IPS-20b (cell line): ENCODE results near the gene LUC7L.
"Not testable (repeated sequence)": the region's sequence is repeated elsewhere in the genome, so short reads cannot be mapped to it uniquely, and the experiment has no call there.

ENCODE experiments used
- H3K27ac ChIP-seq: one replicate; pipeline ENCODE4 v1.5.1; 2013; ENCODE audit warnings: low read length
- H3K27me3 ChIP-seq: 2 replicates; pipeline ENCODE4 v1.6.1; 2013; ENCODE audit warnings: mild to moderate bottlenecking, low read length, inconsistent platforms; ENCODE audit not compliant: insufficient read depth
- H3K36me3 ChIP-seq: 2 replicates; pipeline ENCODE4 v1.6.1; 2013; ENCODE audit warnings: low read depth, mild to moderate bottlenecking, inconsistent platforms, low read length, moderate library complexity; ENCODE audit not compliant: insufficient read depth
- H3K4me1 ChIP-seq: 2 replicates; pipeline ENCODE4 v1.6.1; 2013; ENCODE audit warnings: mild to moderate bottlenecking, control low read depth, inconsistent platforms, low read length, moderate library complexity; ENCODE audit not compliant: insufficient read depth
- H3K4me3 ChIP-seq: 2 replicates; pipeline ENCODE4 v1.5.1; 2013; ENCODE audit warnings: mild to moderate bottlenecking, low read length, inconsistent platforms
- H3K9ac ChIP-seq: 2 replicates; pipeline ENCODE4 v1.6.1; 2013; ENCODE audit warnings: low read depth, mild to moderate bottlenecking, inconsistent platforms, low read length, moderate library complexity
- H3K9me3 ChIP-seq: 2 replicates; pipeline ENCODE4 v1.6.1; 2013; ENCODE audit warnings: mild to moderate bottlenecking, low read depth, low read length, inconsistent platforms; ENCODE audit not compliant: insufficient read depth

Gene LUC7L

DNA sequence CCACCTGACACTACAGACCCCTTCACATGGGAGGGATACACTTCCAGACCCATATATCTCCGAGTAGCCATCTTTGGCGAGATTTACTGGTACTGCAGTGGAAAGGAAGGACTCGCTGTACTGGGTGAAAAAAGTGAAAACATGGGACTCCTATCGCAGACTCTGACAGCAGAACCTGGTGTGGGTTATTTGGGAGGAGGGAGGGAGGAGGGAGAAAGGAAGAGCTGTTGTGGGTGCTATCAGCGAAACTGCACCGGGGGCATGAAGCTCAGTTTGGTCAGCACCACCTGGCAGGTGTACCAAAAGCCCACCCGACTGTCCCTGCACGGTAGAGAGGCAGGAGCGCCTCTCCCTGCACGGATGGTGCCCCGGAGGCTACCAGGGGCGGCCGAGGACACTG lies 44.0 kb downstream of the LUC7L start:
- Histone ChIP-seq H3K36me3 (peaks cover 35% of the 10 kb centered on the region), H3K27ac (no peak overlapping the region), H3K9ac (no peak overlapping the region), H3K4me3 (no peak overlapping the region), H3K27me3 (peaks cover 10% of the 10 kb centered on the region), H3K9me3 (peaks cover 8% of the 10 kb centered on the region), H3K4me1 (no peaks in the 10 kb centered on the region)

DNA sequence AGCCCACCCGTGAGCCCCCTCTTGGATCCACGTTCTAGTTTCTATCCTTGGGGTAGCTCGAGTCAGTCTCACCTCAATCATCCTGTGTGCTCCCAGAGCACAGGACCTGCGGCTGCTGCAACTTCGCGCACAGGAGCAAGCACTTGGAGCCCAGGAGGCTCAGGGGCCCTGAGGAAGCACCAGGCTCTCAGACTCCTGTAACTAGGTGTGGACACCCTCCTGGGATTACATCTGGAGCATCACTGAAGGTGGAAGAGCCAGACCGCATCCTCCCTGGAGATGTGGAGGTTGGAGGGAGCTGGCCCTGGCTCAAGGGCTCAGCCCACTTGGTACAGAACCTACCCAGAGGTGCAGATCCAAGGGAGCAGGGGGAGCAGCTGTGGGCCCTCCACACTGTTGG lies 46.2 kb downstream of the LUC7L start:
- H3K4me3 ChIP-seq = no peak overlapping the region
- peaks cover 15% of the 10 kb centered on the region for H3K36me3 ChIP-seq
- no peak overlapping the region for H3K27ac ChIP-seq
- H3K9ac ChIP-seq = no peak overlapping the region
- peaks cover 32% of the 10 kb centered on the region for H3K27me3 ChIP-seq
- H3K9me3 ChIP-seq = peaks cover 8% of the 10 kb centered on the region
- no peaks in the 10 kb centered on the region for H3K4me1 ChIP-seq

DNA sequence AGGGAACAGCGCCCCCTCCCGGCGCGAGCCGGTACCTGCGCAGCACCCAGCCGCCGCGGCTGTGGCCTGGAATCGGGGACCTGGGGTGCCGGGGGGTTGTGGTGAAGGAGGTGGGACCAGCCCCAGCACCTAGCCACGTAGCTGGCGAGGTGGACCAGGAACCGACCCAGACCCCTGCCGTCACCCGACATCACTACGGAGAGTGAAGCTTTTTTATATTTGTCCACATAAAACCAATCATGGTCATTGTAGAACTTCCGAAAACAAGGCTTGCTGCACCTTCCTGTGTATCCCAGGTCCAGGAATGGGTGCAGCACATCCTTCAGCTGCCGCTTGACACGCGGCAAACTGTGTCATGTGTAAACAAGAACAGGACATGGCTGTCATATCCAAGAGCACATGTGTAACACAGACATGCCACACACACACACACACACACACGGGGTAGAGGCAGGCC lies 47.7 kb downstream of the LUC7L start:
- Histone ChIP-seq H3K9ac (no peak overlapping the region), H3K4me1 (no peaks in the 10 kb centered on the region), H3K9me3 (peaks cover 5% of the 10 kb centered on the region; the same call in 1 of the 2 replicates), H3K36me3 (peaks cover 5% of the 10 kb centered on the region; the same call in 1 of the 2 replicates), H3K27ac (no peak overlapping the region), H3K4me3 (no peak overlapping the region), H3K27me3 (peaks cover 45% of the 10 kb centered on the region)

DNA sequence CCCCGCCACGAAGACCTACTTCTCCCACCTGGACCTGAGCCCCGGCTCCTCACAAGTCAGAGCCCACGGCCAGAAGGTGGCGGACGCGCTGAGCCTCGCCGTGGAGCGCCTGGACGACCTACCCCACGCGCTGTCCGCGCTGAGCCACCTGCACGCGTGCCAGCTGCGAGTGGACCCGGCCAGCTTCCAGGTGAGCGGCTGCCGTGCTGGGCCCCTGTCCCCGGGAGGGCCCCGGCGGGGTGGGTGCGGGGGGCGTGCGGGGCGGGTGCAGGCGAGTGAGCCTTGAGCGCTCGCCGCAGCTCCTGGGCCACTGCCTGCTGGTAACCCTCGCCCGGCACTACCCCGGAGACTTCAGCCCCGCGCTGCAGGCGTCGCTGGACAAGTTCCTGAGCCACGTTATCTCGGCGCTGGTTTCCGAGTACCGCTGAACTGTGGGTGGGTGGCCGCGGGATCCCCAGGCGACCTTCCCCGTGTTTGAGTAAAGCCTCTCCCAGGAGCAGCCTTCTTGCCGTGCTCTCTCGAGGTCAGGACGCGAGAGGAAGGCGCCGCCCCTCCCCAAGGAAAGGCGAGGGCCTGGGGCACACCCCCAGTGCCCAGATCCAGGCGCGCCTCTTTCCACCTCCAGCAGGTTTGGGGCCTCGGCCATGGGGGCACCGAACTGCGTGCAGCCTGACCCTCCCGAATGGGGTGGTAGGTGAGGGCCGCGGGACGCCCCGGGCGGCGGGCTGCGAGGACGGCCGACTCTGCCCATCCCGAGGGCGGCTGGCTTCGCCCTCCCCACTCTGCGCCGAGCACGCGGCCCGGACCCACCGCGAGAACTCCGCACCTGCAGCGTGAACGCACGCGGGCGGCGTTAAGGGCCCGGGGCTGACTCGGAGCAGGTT lies 48.3 kb downstream of the LUC7L start:
- peaks cover 49% of the 10 kb centered on the region for H3K27me3 ChIP-seq

DNA sequence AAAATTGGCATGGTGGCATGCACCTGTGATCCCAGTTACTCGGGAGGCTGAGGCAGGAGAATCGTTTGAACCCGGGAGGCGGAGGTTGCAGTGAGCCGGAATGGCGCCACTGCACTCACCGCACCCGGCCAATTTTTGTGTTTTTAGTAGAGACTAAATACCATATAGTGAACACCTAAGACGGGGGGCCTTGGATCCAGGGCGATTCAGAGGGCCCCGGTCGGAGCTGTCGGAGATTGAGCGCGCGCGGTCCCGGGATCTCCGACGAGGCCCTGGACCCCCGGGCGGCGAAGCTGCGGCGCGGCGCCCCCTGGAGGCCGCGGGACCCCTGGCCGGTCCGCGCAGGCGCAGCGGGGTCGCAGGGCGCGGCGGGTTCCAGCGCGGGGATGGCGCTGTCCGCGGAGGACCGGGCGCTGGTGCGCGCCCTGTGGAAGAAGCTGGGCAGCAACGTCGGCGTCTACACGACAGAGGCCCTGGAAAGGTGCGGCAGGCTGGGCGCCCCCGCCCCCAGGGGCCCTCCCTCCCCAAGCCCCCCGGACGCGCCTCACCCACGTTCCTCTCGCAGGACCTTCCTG lies 49.1 kb downstream of the LUC7L start, which contains the start of gene HBQ1:
Gene HBQ1 (plus strand): TSS at position 359 of the 575 bp plus-strand sequence. CDS start 28 bp downstream, at position 387.
- Histone ChIP-seq H3K27me3 (peaks cover 57% of the 10 kb centered on the region), H3K4me3 (peak within 1 kb of the TSS; percentile 51; the same call in 1 of the 2 replicates), H3K9ac (no peak within 1 kb of the TSS)

More for the DNA sequence above, 48.3 kb downstream of the LUC7L start:
- Histone ChIP-seq H3K4me1 (no peaks in the 10 kb centered on the region), H3K27ac (no peak overlapping the region), H3K9me3 (peaks cover 5% of the 10 kb centered on the region; the same call in 1 of the 2 replicates), H3K36me3 (peaks cover 5% of the 10 kb centered on the region; the same call in 1 of the 2 replicates), H3K4me3 (peak overlapping the region; percentile 51; the same call in 1 of the 2 replicates), H3K9ac (no peak overlapping the region)

DNA sequence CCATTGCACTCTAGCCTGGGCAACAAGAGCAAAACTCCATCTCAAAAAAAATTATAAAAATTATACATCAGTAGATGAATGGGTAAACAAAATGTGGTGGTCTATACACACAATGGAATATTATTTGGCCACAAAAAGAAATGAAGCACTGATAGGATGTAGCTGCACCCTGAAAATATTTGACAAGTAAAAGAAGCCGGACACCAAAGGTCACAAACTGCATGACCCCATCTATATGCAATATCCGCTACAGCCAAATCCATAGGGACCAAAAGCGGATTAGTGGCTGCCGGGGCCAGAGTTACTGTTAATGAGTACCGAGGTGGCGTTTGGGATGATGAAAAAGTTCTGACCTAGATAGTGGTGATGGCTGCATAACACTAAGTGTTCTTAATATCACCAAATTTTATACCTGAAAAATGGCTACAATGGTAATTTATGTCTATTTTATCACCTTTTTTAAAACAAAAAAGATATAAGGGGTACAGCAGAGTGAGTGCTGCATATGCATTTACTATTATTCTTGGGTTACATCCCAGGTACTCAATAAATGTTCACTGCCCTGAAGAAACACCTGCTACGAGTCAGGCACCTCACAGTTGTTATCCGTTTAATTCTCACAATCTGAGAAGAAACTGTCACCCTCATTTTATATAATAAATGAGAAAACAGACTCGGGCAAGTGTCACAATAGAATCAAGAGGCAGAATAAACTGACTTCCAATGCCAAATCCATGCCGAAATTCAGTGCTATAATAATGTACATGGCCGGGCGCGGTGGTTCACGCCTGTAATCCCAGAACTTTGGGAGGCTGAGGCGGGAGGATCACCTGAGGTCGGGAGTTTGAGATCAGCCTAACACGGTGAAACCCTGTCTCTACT lies 49.8 kb downstream of the LUC7L start:
- Histone ChIP-seq H3K9me3 (peaks cover 5% of the 10 kb centered on the region; the same call in 1 of the 2 replicates), H3K4me1 (no peaks in the 10 kb centered on the region), H3K27me3 (peaks cover 64% of the 10 kb centered on the region), H3K4me3 (no peak overlapping the region), H3K9ac (no peak overlapping the region), H3K27ac (no peak overlapping the region), H3K36me3 (no peaks in the 10 kb centered on the region)

More for the DNA sequence above, 49.1 kb downstream of the LUC7L start, which contains the start of gene HBQ1:
- no peaks in the 10 kb centered on the region for H3K4me1 ChIP-seq
- peaks cover 5% of the 10 kb centered on the region; the same call in 1 of the 2 replicates for H3K9me3 ChIP-seq
- H3K27ac ChIP-seq = no peak within 1 kb of the TSS
- H3K36me3 ChIP-seq = no peaks in the 10 kb centered on the region

DNA sequence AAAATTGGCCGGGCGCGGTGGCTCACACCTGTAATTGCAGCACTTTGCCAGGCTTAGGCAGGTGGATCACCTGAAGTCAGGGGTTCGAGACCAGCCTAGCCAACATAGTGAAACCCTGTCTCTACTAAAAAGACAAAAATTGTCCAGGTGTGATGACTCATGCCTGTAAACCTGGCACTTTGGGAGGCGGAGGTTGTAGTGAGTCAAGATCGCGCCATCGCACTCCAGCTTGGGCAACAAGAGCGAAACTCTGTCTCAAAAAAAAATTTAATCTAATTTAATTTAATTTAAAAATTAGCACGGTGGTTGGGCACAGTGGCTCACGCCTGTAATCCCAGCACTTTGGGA lies 50.6 kb downstream of the LUC7L start:
- H3K27ac ChIP-seq = no peak overlapping the region
- H3K27me3 ChIP-seq = peaks cover 72% of the 10 kb centered on the region
- no peaks in the 10 kb centered on the region for H3K4me1 ChIP-seq
- no peaks in the 10 kb centered on the region for H3K36me3 ChIP-seq
- no peak overlapping the region for H3K9ac ChIP-seq
- H3K9me3 ChIP-seq = peaks cover 5% of the 10 kb centered on the region; the same call in 1 of the 2 replicates
- no peak overlapping the region for H3K4me3 ChIP-seq

DNA sequence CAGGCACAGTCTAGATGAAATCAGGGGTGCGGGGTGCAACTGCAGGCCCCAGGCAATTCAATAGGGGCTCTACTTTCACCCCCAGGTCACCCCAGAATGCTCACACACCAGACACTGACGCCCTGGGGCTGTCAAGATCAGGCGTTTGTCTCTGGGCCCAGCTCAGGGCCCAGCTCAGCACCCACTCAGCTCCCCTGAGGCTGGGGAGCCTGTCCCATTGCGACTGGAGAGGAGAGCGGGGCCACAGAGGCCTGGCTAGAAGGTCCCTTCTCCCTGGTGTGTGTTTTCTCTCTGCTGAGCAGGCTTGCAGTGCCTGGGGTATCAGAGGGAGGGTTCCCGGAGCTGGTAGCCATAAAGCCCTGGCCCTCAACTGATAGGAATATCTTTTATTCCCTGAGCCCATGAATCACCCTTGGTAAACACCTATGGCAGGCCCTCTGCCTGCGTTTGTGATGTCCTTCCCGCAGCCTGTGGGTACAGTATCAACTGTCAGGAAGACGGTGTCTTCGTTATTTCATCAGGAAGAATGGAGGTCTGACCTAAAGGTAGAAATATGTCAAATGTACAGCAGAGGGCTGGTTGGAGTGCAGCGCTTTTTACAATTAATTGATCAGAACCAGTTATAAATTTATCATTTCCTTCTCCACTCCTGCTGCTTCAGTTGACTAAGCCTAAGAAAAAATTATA lies 51.1 kb downstream of the LUC7L start:
- Histone ChIP-seq H3K9me3 (peaks cover 5% of the 10 kb centered on the region; the same call in 1 of the 2 replicates), H3K36me3 (no peaks in the 10 kb centered on the region), H3K27me3 (peaks cover 77% of the 10 kb centered on the region), H3K9ac (no peak overlapping the region), H3K4me3 (no peak overlapping the region), H3K4me1 (no peaks in the 10 kb centered on the region), H3K27ac (no peak overlapping the region)

DNA sequence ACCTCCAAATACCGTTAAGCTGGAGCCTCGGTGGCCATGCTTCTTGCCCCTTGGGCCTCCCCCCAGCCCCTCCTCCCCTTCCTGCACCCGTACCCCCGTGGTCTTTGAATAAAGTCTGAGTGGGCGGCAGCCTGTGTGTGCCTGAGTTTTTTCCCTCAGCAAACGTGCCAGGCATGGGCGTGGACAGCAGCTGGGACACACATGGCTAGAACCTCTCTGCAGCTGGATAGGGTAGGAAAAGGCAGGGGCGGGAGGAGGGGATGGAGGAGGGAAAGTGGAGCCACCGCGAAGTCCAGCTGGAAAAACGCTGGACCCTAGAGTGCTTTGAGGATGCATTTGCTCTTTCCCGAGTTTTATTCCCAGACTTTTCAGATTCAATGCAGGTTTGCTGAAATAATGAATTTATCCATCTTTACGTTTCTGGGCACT lies 51.8 kb downstream of the LUC7L start:
- no peak overlapping the region for H3K27ac ChIP-seq
- peaks cover 79% of the 10 kb centered on the region for H3K27me3 ChIP-seq
- peaks cover 5% of the 10 kb centered on the region; the same call in 1 of the 2 replicates for H3K9me3 ChIP-seq
- no peak overlapping the region for H3K4me3 ChIP-seq
- no peak overlapping the region for H3K9ac ChIP-seq
- H3K4me1 ChIP-seq = no peaks in the 10 kb centered on the region
- no peaks in the 10 kb centered on the region for H3K36me3 ChIP-seq

DNA sequence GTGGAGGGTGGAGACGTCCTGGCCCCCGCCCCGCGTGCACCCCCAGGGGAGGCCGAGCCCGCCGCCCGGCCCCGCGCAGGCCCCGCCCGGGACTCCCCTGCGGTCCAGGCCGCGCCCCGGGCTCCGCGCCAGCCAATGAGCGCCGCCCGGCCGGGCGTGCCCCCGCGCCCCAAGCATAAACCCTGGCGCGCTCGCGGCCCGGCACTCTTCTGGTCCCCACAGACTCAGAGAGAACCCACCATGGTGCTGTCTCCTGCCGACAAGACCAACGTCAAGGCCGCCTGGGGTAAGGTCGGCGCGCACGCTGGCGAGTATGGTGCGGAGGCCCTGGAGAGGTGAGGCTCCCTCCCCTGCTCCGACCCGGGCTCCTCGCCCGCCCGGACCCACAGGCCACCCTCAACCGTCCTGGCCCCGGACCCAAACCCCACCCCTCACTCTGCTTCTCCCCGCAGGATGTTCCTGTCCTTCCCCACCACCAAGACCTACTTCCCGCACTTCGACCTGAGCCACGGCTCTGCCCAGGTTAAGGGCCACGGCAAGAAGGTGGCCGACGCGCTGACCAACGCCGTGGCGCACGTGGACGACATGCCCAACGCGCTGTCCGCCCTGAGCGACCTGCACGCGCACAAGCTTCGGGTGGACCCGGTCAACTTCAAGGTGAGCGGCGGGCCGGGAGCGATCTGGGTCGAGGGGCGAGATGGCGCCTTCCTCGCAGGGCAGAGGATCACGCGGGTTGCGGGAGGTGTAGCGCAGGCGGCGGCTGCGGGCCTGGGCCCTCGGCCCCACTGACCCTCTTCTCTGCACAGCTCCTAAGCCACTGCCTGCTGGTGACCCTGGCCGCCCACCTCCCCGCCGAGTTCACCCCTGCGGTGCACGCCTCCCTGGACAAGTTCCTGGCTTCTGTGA lies 52.5 kb downstream of the LUC7L start, which contains the start of gene HBA1:
Gene HBA1 (plus strand): TSS at position 204 of the 906 bp plus-strand sequence. CDS start 37 bp downstream, at position 241.
- peaks cover 84% of the 10 kb centered on the region for H3K27me3 ChIP-seq
- H3K36me3 ChIP-seq, H3K4me1 ChIP-seq, H3K9ac ChIP-seq, H3K27ac ChIP-seq, H3K9me3 ChIP-seq, H3K4me3 ChIP-seq: not testable (repeated sequence)
